K562 (cell line): ENCODE data around the gene PRTFDC1. TPM values are rescaled to one million over a fixed set of nuclear protein-coding genes. Genes with fewer than 3 reads are reported as not detected.

ENCODE experiments used
- DIDO1 ChIP-seq: fragments of 450-650 bp; IDR thresholded peaks from 2 replicates; pipeline ENCODE4 v1.6.1; 2016; ENCODE audit warnings: low read depth, missing biosample characterization, missing genetic modification characterization
- EP400 ChIP-seq: fragments of 450-650 bp; IDR thresholded peaks from 2 replicates; pipeline ENCODE4 v1.6.1; 2017; ENCODE audit warnings: antibody characterized with exemption, mild to moderate bottlenecking, moderate library complexity
- ESRRA ChIP-seq: fragments of 450-650 bp; IDR thresholded peaks from 2 replicates; pipeline ENCODE4 v1.6.1; 2014; ENCODE audit warnings: low read depth, mild to moderate bottlenecking, moderate library complexity, borderline replicate concordance
- FOXK2 ChIP-seq, 2 experiments: fragments of 450-650 bp; IDR thresholded peaks in 1 of 2; conservative IDR thresholded peaks in 1 of 2; 2 replicates each; pipeline ENCODE4 v1.6.1; 2016; ENCODE audit warnings: low read depth in 2 of 2, mild to moderate bottlenecking in 1 of 2
- KLF10 ChIP-seq: fragments of 250-450 bp; sonication (Bioruptor Pico); IDR thresholded peaks from 2 replicates; pipeline ENCODE4 v1.6.1; 2021; ENCODE audit warnings: matching md5 sums
- MAFK ChIP-seq: IDR thresholded peaks from 2 replicates; pipeline ENCODE4 v1.6.1; 2011; ENCODE audit warnings: low read length, improper control_type of control experiment
- NFE2 ChIP-seq: IDR thresholded peaks from 2 replicates; pipeline ENCODE4 v1.6.1; 2014; ENCODE audit warnings: antibody characterized with exemption, low read depth
- NR2C1 ChIP-seq, 2 experiments: fragments of 450-650 bp; IDR thresholded peaks; 2 replicates each; pipeline ENCODE4 v1.6.1; 2017; ENCODE audit warnings: mild to moderate bottlenecking in 2 of 2, antibody characterized with exemption in 1 of 2, inconsistent platforms in 1 of 2, missing compliant biosample characterization in 1 of 2, missing genetic modification characterization in 1 of 2
- POLR2B ChIP-seq: fragments of 450-650 bp; IDR thresholded peaks from 2 replicates; pipeline ENCODE4 v1.6.1; 2018; ENCODE audit warnings: low read depth; ENCODE audit not compliant: partially characterized antibody
- PTTG1 ChIP-seq: fragments of 450-650 bp; IDR thresholded peaks from 2 replicates; pipeline ENCODE4 v1.6.1; 2016; ENCODE audit warnings: low read depth, mild to moderate bottlenecking, missing genetic modification characterization, missing compliant biosample characterization
- SMAD4 ChIP-seq: fragments of 250-450 bp; sonication (Bioruptor Pico); conservative IDR thresholded peaks from 2 replicates; pipeline ENCODE4 v1.8.0; 2021; ENCODE audit warnings: inconsistent platforms, mild to moderate bottlenecking, moderate library complexity
- SMARCB1 ChIP-seq: IDR thresholded peaks from 2 replicates; pipeline ENCODE4 v1.6.1; 2011; ENCODE audit warnings: improper control_type of control experiment, low read depth; ENCODE audit not compliant: insufficient read length
- SP2 ChIP-seq: IDR thresholded peaks from 2 replicates; pipeline ENCODE4 v1.6.1; 2011; ENCODE audit warnings: mild to moderate bottlenecking, low read depth, low read length, moderate library complexity; ENCODE audit not compliant: poor library complexity, severe bottlenecking; ENCODE audit errors: extremely low read depth
- TBL1XR1 ChIP-seq, 2 experiments: IDR thresholded peaks; 2 replicates each; pipeline ENCODE4 v1.6.1; 2012; ENCODE audit warnings: improper control_type of control experiment in 2 of 2, low read length in 2 of 2, mild to moderate bottlenecking in 1 of 2
- TCFL5 ChIP-seq: fragments of 250-450 bp; sonication (Bioruptor Pico); conservative IDR thresholded peaks from 2 replicates; pipeline ENCODE4 v1.6.1; 2021; ENCODE audit warnings: mild to moderate bottlenecking, moderate library complexity, matching md5 sums
- YBX1 ChIP-seq: fragments of 450-650 bp; IDR thresholded peaks from 2 replicates; pipeline ENCODE4 v1.7.1; 2016; ENCODE audit warnings: mild to moderate bottlenecking
- ZC3H11A ChIP-seq: IDR thresholded peaks from 2 replicates; pipeline ENCODE4 v1.6.1; 2012; ENCODE audit warnings: low read depth, low read length, improper control_type of control experiment
- ZFP36 ChIP-seq: fragments of 150-350 bp; IDR thresholded peaks from 2 replicates; pipeline ENCODE4 v1.6.1; 2018; ENCODE audit warnings: low read length, low read depth; ENCODE audit not compliant: partially characterized antibody
- ZNF644 ChIP-seq: fragments of 200-800 bp; sonication (Bioruptor generic); IDR thresholded peaks from 2 replicates; pipeline ENCODE4 v1.6.1; 2016; ENCODE audit warnings: low read depth, missing genetic modification characterization, missing compliant biosample characterization
- ZNF695 ChIP-seq: fragments of 450-650 bp; formaldehyde crosslinking; IDR thresholded peaks from 2 replicates; pipeline ENCODE4 v1.4.0; 2020; ENCODE audit warnings: mild to moderate bottlenecking, moderate library complexity
- polyA plus RNA-seq, 8 experiments: library from polyadenylated mRNA; depleted of rRNA in 4 of 8; stranded (reverse) in 5 of 8; unstranded in 3 of 8; fragments of >200 nt; fragmentation: Nextera tagmentation in 2 of 8; fragmentation: Illumina TruSeq in 1 of 8; extraction: Ambion mirVana in 2 of 8; extraction: Trizol in 1 of 8; gene quantifications; 2 replicates each; pipeline versions ENCODE4 v1.2.1 to v1.2.3, GENCODE V29; 2011 to 2014; ENCODE audit warnings: inconsistent platforms in 1 of 8, missing spikeins in 1 of 8
- total RNA-seq, 7 experiments: library from RNA; depleted of rRNA in 6 of 7; stranded (reverse); fragments of >200 nt in 6 of 7; fragmentation: Illumina TruSeq in 2 of 7; extraction: Trizol in 2 of 7; gene quantifications; 2 replicates each; pipeline versions ENCODE4 v1.2.1 to v1.2.3, GENCODE V29; 2011 to 2021; ENCODE audit warnings: low replicate concordance in 1 of 7
- TF ChIP-seq, protein P1 (sequence below): fragments of 450-650 bp; IDR thresholded peaks from 2 replicates; pipeline ENCODE4 v1.6.1; 2016; ENCODE audit warnings: borderline replicate concordance
- TF ChIP-seq, protein P2 (sequence below): fragments of 450-650 bp; IDR thresholded peaks from 2 replicates; pipeline ENCODE4 v1.6.1; 2016; ENCODE audit warnings: antibody characterized with exemption
- TF ChIP-seq, protein P3 (sequence below), 2 experiments: fragments of 200-800 bp in 1 of 2; sonication (Bioruptor generic) in 1 of 2; sonication (generic) in 1 of 2; formaldehyde crosslinking in 1 of 2; IDR thresholded peaks in 1 of 2; conservative IDR thresholded peaks in 1 of 2; 2 replicates each; pipeline versions ENCODE4 v1.5.0 to v1.6.1; 2016 to 2020; ENCODE audit warnings: missing compliant biosample characterization in 1 of 2, missing genetic modification characterization in 1 of 2, missing genetic modification reagents in 1 of 2
- TF ChIP-seq, protein P4 (sequence below), 2 experiments: fragments of 250-450 bp in 1 of 2; fragments of 450-650 bp in 1 of 2; sonication (Bioruptor Pico) in 1 of 2; IDR thresholded peaks; 2 replicates each; pipeline versions ENCODE4 v1.6.1 to v1.8.0; 2016 to 2021; ENCODE audit warnings: mild to moderate bottlenecking in 2 of 2, moderate library complexity in 2 of 2, missing compliant biosample characterization in 1 of 2, missing genetic modification characterization in 1 of 2

Gene PRTFDC1
- total and polyA plus RNA-seq, 9 of the 15 experiments (the other 6 are each of a cell fraction or from before 2014, with no cell fraction given), result 7.0 to 27.6 (median 10.0) TPM

DNA sequence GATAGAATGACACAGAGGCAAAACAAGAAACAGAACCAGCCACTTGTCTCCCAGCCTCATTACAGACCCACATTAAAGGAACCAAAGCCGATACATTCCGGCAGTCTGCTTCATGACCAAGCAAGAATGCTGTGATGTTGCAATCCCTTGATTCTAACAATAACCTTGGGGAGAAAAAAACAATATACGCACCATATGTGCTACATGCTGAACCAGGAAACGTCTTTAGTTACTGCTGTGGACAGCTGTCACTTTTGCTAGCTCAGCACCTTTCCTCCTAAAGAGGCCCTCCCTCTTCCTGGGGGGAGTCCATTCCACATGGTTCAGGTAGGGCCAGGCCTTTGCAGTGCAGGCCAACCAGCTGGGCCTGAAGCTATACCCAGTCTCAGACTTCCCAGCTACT, 79.1 kb downstream of the PRTFDC1 start (continued):
- TF ChIP-seq, protein P1, sequence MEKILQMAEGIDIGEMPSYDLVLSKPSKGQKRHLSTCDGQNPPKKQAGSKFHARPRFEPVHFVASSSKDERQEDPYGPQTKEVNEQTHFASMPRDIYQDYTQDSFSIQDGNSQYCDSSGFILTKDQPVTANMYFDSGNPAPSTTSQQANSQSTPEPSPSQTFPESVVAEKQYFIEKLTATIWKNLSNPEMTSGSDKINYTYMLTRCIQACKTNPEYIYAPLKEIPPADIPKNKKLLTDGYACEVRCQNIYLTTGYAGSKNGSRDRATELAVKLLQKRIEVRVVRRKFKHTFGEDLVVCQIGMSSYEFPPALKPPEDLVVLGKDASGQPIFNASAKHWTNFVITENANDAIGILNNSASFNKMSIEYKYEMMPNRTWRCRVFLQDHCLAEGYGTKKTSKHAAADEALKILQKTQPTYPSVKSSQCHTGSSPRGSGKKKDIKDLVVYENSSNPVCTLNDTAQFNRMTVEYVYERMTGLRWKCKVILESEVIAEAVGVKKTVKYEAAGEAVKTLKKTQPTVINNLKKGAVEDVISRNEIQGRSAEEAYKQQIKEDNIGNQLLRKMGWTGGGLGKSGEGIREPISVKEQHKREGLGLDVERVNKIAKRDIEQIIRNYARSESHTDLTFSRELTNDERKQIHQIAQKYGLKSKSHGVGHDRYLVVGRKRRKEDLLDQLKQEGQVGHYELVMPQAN, result no peak
- TF ChIP-seq, protein P2, sequence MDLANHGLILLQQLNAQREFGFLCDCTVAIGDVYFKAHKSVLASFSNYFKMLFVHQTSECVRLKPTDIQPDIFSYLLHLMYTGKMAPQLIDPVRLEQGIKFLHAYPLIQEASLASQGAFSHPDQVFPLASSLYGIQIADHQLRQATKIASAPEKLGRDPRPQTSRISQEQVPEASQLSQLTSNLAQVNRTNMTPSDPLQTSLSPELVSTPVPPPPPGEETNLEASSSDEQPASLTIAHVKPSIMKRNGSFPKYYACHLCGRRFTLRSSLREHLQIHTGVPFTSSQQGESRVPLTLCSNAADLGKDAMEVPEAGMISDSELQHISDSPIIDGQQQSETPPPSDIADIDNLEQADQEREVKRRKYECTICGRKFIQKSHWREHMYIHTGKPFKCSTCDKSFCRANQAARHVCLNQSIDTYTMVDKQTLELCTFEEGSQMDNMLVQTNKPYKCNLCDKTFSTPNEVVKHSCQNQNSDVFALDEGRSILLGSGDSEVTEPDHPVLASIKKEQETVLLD, result no peak
- TF ChIP-seq YBX1 (no peak), POLR2B (no peak), ESRRA (no peak), ZC3H11A (no peak), ZFP36 (no peak), EP400 (peak; percentile 41; the same call in 1 of the 2 replicates), KLF10 (CRISPR knock-in tag) (no peak), SMARCB1 (no peak), SMAD4 (CRISPR knock-in tag) (no peak), TBL1XR1 (IDR thresholded peaks at IDR 0.05; ENCODE audit: low read length in 2 of 2) (no peak), TCFL5 (no peak), NR2C1 (IDR thresholded peaks at IDR 0.05) (no peak), NR2C1 (tag; IDR thresholded peaks at IDR 0.05) (0 out of 2 replicates have a peak, but pooled peaks have one; percentile 19), FOXK2 (conservative IDR thresholded peaks at IDR 0.05 in 1 of 2, IDR thresholded peaks at IDR 0.05 in 1 of 2; ENCODE audit: low read depth in 2 of 2) (peak; percentile 31 to 67; a peak in 2 of 4 replicates), PTTG1 (tag) (no peak), ZNF695 (CRISPR knock-in tag) (no peak), MAFK (peak; percentile 97), ZNF644 (no peak), SP2 (no peak), DIDO1 (no peak), NFE2 (peak; percentile 79)
- TF ChIP-seq, protein P3, sequence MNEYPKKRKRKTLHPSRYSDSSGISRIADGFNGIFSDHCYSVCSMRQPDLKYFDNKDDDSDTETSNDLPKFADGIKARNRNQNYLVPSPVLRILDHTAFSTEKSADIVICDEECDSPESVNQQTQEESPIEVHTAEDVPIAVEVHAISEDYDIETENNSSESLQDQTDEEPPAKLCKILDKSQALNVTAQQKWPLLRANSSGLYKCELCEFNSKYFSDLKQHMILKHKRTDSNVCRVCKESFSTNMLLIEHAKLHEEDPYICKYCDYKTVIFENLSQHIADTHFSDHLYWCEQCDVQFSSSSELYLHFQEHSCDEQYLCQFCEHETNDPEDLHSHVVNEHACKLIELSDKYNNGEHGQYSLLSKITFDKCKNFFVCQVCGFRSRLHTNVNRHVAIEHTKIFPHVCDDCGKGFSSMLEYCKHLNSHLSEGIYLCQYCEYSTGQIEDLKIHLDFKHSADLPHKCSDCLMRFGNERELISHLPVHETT (CRISPR knock-in tag; conservative IDR thresholded peaks at IDR 0.05 in 1 of 2, IDR thresholded peaks at IDR 0.05 in 1 of 2), result peak in 1 of 2 experiments; percentile 51; a peak in 1 of 4 replicates
- TF ChIP-seq, protein P4, sequence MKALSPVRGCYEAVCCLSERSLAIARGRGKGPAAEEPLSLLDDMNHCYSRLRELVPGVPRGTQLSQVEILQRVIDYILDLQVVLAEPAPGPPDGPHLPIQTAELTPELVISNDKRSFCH (CRISPR knock-in tag; IDR thresholded peaks at IDR 0.05), result no peak
- TF ChIP-seq, protein P4 (tag; IDR thresholded peaks at IDR 0.05), result no peak
